Thyroid gland (tissue), 4 donors: Measurements from ENCODE around the gene WNT3. TPM values are rescaled to one million over a fixed set of nuclear protein-coding genes. Genes with fewer than 3 reads are reported as not detected.

Source experiments
- DNase-seq, 2 donors: peaks; one replicate each; pipeline ENCODE4 v3.0.0-alpha.2; 2019
- H3K27ac ChIP-seq, 3 donors: fragments of 200-600 bp; sonication (generic); 1 replicate in 2 of 3; 2 replicates in 1 of 3; pipeline ENCODE4 v1.5.1; 2016 to 2019; ENCODE audit warnings: mild to moderate bottlenecking in 1 of 3, moderate library complexity in 1 of 3
- H3K27me3 ChIP-seq: fragments of 200-600 bp; sonication (generic); one replicate; pipeline ENCODE4 v1.5.1; 2019
- H3K36me3 ChIP-seq, 2 donors: fragments of 200-600 bp; sonication (generic); one replicate each; pipeline ENCODE4 v1.5.1; 2016 to 2019
- H3K4me1 ChIP-seq, 2 donors: fragments of 200-600 bp; sonication (generic); one replicate each; pipeline ENCODE4 v1.5.1; 2017 to 2019
- H3K4me3 ChIP-seq, 3 donors: fragments of 200-600 bp; sonication (generic); replicated peaks in 1 of 3; 1 replicate in 2 of 3; 2 replicates in 1 of 3; pipeline ENCODE4 v1.5.1; 2016; ENCODE audit warnings: mild to moderate bottlenecking in 1 of 3
- H3K9me3 ChIP-seq: fragments of 200-600 bp; sonication (generic); one replicate; pipeline ENCODE4 v1.5.1; 2017
- POLR2A ChIP-seq, 2 donors: fragments of 450-650 bp; IDR thresholded peaks; one replicate each; pipeline ENCODE4 v1.6.1; 2017; ENCODE audit warnings: antibody characterized with exemption in 2 of 2, mild to moderate bottlenecking in 2 of 2, moderate library complexity in 1 of 2
- WGBS, 2 donors: methylation state at CpG; one replicate each; pipeline ENCODE4 v1.1.5; 2017; 5-methylcytosine and 5-hydroxymethylcytosine counted together
- intact Hi-C: fragments of 100-400 bp; cut with DNase I; formaldehyde crosslinking; loops from one replicate; pipeline ENCODE4 v1.15.1; 2023
- total RNA-seq, 4 donors: library from RNA; depleted of rRNA; stranded (reverse); fragments of >200 nt; gene quantifications; one replicate each; pipeline ENCODE4 v1.2.3, GENCODE V29; 2016
- TF ChIP-seq, protein P1 (sequence below), 6 experiments: fragments of 200-600 bp in 3 of 6; fragments of 450-650 bp in 3 of 6; sonication (generic) in 3 of 6; IDR thresholded peaks; one replicate each; pipeline ENCODE4 v1.5.1; 2016 to 2019; ENCODE audit warnings: antibody characterized with exemption in 6 of 6, mild to moderate bottlenecking in 2 of 6, inconsistent platforms in 1 of 6, moderate library complexity in 1 of 6

WNT3 gene
- total RNA-seq, 4 donors from 2014 or later = 0.68 to 2.4 (median 0.82) TPM

DNA sequence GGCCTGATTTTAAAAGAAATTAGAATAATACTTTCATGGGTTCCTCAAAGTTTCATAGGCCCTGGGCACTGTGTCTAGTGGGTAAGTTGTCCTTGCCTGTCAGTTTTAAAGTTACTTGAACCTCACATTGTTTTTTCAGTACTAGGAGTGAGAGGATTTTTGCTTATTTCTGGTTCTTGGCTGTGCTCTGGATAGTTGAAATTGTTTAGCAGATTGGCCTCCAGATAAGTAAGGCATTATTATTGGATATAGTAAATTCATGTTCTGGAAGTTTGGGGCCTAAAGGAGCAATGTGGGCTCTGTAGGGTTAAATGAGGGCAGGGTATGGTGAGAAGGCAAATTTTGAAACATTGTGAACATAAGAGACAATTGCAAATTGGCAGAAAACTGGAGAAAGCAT lies 78.5 kb downstream of the WNT3 start:
- Histone ChIP-seq H3K27ac (no peak overlapping the region), H3K4me1 (no peaks in the 10 kb centered on the region), H3K4me3 (no peak overlapping the region), H3K27me3 (no peaks in the 10 kb centered on the region), H3K36me3 (no peaks in the 10 kb centered on the region), H3K9me3 (no peaks in the 10 kb centered on the region)
- intact Hi-C loops = no loop called here
- TF ChIP-seq, protein P1, sequence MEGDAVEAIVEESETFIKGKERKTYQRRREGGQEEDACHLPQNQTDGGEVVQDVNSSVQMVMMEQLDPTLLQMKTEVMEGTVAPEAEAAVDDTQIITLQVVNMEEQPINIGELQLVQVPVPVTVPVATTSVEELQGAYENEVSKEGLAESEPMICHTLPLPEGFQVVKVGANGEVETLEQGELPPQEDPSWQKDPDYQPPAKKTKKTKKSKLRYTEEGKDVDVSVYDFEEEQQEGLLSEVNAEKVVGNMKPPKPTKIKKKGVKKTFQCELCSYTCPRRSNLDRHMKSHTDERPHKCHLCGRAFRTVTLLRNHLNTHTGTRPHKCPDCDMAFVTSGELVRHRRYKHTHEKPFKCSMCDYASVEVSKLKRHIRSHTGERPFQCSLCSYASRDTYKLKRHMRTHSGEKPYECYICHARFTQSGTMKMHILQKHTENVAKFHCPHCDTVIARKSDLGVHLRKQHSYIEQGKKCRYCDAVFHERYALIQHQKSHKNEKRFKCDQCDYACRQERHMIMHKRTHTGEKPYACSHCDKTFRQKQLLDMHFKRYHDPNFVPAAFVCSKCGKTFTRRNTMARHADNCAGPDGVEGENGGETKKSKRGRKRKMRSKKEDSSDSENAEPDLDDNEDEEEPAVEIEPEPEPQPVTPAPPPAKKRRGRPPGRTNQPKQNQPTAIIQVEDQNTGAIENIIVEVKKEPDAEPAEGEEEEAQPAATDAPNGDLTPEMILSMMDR (IDR thresholded peaks at IDR 0.05) = no peak
- TF ChIP-seq POLR2A (IDR thresholded peaks at IDR 0.05) = no peak
- no peak for DNase-seq

DNA sequence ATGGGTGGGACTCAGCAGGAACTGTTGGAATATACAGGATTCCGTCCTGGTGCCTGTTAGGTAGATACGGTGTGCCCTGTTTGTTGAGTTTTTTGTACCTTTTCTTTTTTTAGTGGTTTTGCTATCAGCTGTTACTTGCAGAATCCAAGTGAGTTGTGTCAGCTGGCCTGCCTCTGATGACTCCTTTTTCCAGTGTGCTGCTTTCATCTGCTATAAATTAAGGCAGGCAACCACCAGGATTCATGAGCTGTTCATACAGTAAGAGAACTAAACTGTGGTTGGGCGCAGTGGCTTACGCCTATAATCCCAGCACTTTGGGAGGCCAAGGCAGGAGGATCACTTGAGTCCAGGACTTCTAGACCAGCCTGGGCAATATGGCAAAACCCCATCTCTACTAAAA lies 79.9 kb downstream of the WNT3 start:
- no peak for TF ChIP-seq POLR2A (IDR thresholded peaks at IDR 0.05)
- TF ChIP-seq, protein P1 (IDR thresholded peaks at IDR 0.05) = no peak
- no peak overlapping the region for H3K4me3 ChIP-seq
- WGBS, 2 donors = 94 to 99% methylated on average over 4 of the region's 4 CpGs
- no peak overlapping the region for H3K27ac ChIP-seq
- no peak for DNase-seq
- H3K9me3 ChIP-seq = no peaks in the 10 kb centered on the region
- no peaks in the 10 kb centered on the region for H3K4me1 ChIP-seq
- H3K36me3 ChIP-seq = no peaks in the 10 kb centered on the region
- intact Hi-C loops = no loop called here
- H3K27me3 ChIP-seq = no peaks in the 10 kb centered on the region

DNA sequence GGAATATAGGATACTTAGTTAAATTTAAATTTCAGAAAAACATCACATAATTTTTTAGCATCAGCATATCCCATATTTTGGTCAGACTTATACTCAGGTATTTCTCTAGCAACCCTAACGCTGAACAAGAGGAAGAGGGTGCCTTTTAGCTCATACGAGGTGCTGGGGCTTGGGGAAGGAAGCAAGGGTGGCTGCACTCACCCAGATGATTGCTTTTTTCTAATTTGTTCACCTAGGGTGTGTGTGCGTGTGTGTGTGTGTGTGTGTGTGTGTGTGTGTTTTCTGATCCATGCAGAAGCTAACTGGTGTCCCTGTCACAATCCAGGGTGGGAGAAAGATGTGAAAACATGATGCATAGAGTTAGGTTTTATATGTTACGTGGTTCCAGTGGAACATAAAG lies 81.2 kb downstream of the WNT3 start:
- Histone ChIP-seq H3K9me3 (no peaks in the 10 kb centered on the region), H3K4me1 (no peaks in the 10 kb centered on the region), H3K36me3 (no peaks in the 10 kb centered on the region), H3K4me3 (no peak overlapping the region), H3K27ac (no peak overlapping the region), H3K27me3 (no peaks in the 10 kb centered on the region)
- DNase-seq = no peak
- TF ChIP-seq POLR2A (IDR thresholded peaks at IDR 0.05) = no peak
- TF ChIP-seq, protein P1 (IDR thresholded peaks at IDR 0.05) = no peak
- intact Hi-C loops = no loop called here
- 89% methylated on average over 4 of the region's 4 CpGs for WGBS, 2 donors

DNA sequence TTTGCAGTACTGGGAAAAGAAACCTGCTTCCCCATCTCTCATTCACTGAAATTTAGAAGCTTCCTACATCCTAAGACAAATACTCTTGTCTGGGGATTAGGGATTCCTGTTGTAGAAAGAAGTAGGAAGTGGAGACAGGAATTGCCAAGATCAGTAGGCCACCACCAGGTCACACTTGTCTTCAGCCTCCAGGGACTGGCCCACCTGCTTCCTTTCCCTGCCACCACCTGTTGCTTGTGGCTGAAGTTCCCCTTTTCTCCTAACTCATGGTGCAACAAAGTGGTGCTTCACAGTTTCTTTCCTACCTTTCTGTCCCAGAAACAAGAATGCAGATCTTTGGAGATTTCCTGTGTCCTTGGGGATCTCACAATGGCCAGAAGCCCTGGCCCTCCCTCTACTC lies 82.4 kb downstream of the WNT3 start:
- no peaks in the 10 kb centered on the region for H3K27me3 ChIP-seq
- H3K9me3 ChIP-seq = no peaks in the 10 kb centered on the region
- no peak overlapping the region for H3K4me3 ChIP-seq
- no peak for DNase-seq
- no peaks in the 10 kb centered on the region for H3K4me1 ChIP-seq
- TF ChIP-seq, protein P1 (IDR thresholded peaks at IDR 0.05) = no peak
- TF ChIP-seq POLR2A (IDR thresholded peaks at IDR 0.05) = no peak
- no peaks in the 10 kb centered on the region for H3K36me3 ChIP-seq
- no peak overlapping the region for H3K27ac ChIP-seq
- intact Hi-C loops = no loop called here

DNA sequence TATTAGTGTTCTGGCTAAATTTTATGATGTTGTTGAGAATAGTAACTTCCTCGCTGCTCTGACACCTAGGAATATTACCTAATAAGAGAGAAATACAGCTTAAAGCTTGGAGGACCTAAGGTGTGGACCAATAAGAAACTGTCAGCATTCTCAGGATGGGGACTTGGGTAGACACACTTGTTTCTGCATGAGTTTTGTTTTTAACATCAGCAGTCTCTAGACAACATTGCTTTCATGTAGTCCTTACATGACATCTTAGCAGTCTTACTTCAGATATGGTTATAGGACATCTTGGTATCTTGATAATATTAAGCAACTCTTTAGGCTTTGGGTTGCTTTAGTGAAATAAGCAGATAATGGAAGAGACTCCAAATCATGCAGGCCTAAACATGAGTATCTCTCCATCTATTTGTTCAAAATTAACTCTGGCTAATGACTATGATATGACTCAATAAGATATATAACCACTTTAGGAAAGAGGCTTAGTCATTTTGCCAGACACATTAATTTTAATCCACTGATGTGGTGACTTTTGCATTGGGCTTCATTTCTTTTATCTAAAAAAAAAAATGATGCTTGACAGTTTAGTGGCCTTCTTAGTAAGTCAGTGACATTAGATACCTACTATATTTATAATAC lies 84.5 kb downstream of the WNT3 start:
- WGBS, 2 donors = 95 to 97% methylated on average over 1 of the region's 1 CpG
- H3K27me3 ChIP-seq = no peaks in the 10 kb centered on the region
- intact Hi-C loops = no loop called here
- H3K4me1 ChIP-seq = no peaks in the 10 kb centered on the region
- TF ChIP-seq, protein P1 (IDR thresholded peaks at IDR 0.05) = no peak
- TF ChIP-seq POLR2A (IDR thresholded peaks at IDR 0.05) = no peak
- no peak overlapping the region for H3K27ac ChIP-seq
- H3K36me3 ChIP-seq = no peaks in the 10 kb centered on the region
- no peak overlapping the region for H3K4me3 ChIP-seq
- DNase-seq = no peak
- no peaks in the 10 kb centered on the region for H3K9me3 ChIP-seq
